ENCODE results near the gene NFIA.

NFIA gene

GRCh38 chr1:61480273-61480935, 398.0 kb downstream of the NFIA start:
- DNase-seq = no peak

DNA sequence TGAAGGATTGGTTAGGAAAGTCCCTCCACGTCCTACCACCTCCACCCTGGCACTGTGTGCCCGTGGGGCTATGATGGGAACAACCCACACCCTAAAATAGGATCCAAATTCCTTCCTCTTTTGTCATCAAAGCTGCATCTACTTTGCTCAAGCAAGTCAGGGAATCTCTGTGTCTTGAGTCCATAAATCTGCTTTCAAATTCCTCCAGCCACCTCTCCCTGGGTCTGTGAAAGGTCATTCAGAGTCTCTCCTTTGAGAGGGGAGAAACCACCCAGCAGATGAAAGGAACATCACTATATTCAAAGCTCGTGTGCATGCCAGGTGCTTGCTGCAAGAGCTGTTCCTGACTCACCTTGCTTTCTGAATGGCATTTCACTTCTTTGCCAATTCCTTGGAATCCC, 399.0 kb downstream of the NFIA start:
- DNase-seq = no peak

GRCh38 chr1:61482170-61482734, 399.9 kb downstream of the NFIA start:
- no peak for DNase-seq

DNA sequence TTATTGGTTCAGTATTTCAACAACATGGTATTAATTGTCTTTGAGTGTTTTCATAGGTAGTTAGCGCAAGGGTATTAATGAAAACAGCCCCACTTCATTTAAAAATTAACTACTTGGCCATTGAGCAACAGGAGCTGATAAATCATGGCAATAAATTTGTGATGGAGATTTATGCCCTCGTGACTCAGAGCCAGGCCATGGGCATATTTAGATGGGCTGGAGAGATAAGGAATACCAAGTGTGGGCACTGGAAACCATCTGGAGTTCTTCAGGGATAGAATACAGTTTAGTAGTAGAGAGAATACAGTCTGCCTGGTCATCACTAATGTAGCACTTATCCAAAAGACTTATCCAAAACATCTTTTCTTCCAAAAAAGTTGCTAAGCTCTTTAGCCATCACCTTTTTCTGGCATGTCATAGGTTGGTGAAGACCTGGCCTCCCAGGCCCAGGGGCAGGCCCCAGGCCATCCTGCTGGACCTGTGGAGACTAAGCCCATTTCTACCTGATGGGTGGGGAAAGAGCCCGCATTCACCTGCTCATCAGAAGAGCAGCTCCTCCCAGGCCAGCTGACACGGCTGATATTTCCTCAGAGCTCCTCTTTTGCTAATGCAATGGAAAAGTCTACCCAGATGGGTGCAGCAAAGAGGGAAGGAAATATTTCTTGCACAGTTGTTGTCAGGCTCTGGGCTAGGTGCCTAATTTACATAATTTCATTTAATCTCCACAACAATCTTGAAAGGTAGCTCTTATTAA, 404.6 kb downstream of the NFIA start:
- no peak for DNase-seq

- DNase-seq = no peak
Observed at GRCh38 chr1:61487801-61488200, 405.4 kb downstream of the NFIA start.

DNA sequence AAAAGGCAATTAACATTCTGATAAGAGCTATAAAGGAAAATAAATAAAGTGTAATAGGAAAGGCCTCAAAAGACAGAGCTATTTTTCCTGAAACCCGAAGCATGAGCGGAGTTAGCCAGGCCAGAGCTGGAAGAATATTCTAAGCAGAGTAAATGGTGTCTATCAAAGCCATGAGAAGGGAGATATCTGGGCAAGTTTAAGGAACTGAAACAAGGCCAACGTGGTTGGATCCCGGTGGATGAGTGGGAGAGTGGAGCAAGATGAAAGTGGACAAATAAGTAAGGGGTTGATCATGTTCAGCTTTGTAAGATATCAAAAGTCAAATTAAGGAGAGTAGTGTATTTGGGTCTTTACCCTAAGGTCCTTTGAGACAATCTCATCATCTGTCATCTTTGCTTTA, 408.6 kb downstream of the NFIA start:
- no peak for DNase-seq

DNA sequence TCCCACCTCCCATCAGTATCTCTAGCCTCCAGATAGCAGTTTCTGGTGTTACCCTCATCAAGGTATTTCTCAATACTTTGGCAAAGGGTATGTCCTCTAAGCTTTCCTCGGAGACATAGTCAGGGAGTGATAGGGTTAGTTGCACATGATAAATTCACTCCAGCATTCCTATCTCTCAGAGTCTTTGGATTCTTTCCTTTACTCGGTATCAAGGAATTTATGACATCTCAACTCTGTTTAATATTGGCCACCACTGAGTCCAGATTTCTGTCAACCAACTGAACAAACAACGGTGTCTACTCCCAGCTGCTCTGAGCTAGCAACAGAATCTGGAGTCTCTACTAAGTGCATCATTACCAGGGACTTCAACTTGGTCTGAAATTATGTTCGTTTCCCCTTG, 409.1 kb downstream of the NFIA start:
- no peak for DNase-seq

GRCh38 chr1:61494000-61494399, 411.6 kb downstream of the NFIA start:
- DNase-seq = no peak

DNA sequence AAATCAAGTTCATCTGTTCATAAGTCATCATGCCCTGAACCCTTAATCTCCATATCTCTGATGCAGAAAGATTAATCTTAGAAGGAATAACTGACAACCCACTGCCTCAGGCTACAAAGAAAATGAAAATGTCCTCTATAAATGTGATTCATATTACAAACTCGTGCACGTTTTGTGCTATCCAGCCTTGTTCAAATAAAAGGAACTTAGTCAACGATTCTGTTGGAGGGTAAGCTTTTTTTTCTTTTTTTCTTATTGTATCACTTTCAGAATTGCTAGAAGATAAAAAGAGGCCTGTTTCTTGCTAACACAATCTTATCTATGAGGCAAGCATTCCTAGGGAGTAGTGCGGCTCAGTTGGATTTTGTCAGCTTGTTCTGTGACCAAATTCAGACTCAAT, 414.1 kb downstream of the NFIA start:
- DNase-seq = no peak

DNA sequence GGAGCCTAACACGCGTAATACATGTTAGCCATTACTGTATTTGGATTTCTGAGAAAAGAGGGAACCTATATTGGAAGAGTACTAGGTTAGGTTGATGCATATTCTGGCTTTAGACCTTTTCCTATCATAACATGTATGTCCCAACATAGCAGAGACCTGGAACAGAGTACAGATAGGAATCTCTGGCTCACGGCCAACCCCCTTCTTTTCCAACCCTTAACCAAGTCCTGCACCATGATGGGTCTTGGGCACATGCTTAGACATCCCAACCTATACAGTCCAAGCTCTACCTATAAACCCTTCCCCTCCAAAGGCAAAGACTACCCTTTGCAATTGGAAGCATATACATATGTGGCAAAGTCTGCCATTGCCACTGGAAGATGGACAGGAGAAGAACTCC, 414.7 kb downstream of the NFIA start:
- no peak for DNase-seq

DNA sequence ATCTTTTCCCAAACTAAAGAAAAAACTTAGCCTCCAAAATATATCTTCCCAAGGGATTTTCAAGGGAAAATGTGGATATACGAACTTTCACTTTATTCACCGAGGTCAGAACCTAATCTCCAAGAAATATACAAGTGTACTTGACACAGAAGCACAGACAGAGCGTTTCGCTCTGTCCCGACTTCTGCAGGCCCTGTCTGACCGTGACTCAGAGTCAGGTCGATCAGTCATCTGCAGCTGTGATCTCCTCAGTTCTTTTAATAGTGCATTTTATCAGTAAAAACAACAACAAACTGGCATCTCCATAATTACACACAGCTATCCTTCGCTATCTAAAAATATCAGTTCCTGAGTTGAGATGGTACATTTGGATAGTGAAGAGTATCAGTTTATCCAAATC, 416.0 kb downstream of the NFIA start:
- no peak for DNase-seq

DNA sequence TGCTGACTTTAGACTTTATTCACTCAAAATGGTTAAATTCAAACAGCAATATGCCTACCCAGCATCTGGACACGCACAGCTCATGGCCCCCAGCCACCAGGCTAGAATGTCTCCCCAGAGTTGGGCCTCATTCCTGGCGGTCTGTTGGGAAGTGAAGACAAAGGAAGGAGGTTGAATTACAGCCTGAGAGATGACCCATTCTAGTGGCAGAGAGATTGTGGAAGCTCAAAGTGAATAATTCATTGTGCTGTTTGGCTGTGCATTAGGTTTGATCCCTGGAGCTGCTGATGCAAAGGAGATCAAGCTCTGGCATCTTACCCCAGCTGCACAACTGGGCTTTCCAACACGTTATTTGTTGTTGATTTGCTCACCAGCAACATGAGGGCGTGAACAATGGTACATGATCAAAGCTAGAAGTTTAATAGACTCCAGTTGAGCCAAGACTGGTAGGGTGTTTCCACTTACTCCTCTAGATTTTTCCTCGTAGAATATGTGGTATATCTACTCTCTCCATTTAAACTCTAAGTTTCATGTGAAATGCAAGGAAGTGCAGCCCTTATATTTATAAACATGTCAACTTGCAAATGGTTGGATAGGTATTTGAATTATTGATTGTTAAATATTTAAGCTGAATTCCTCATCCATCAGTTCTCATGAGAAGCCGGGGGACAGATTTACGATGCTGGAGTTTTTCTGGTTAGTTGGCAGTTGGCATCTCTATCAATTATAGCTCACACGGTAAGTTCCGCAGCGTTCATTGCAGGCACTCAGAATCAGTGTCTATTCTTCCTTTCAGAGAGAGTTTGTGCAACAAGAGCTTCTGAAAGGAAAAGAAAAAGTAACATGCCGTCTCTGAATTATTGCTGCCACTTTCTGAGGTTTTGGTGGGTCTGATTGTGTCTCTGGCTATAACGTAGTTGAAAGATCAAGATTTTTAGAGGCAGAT, 419.9 kb downstream of the NFIA start:
- DNase-seq = no peak

DNA sequence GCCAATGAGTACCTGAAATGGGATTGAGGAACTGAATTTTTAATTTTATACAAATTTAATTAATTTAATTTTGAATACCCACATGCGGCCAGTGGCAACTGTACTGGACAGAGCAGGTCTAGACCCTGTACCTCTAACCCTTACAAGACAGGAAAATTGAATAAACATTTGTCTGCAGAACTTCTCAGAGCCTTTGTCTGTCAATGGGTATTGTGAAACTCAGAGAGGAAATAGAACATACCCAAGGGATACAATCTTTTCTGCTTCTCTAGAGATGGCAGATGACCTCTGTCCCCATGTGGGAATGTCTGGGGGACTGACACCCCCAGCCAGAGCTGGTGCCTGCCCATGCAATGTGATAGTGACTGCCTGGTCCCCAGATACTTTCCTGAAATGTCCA, 421.9 kb downstream of the NFIA start:
- no peak for DNase-seq

- DNase-seq = no peak
Observed at GRCh38 chr1:61504852-61505390, 422.6 kb downstream of the NFIA start.

- no peak for DNase-seq
Observed at GRCh38 chr1:61506236-61506635, 423.9 kb downstream of the NFIA start.

- DNase-seq = no peak
Observed at GRCh38 chr1:61506944-61507500, 424.7 kb downstream of the NFIA start.

All from NCI-H1417 treated with DMSO at 0.1 percent for 48 hours (cell line).